H9 (cell line): ENCODE data around the gene GATA3. TPM values are rescaled to one million over a fixed set of nuclear protein-coding genes. Genes with fewer than 3 reads are reported as not detected.

Experiments
- DNase-seq: peaks from one replicate; pipeline ENCODE4 v3.0.0-alpha.2; 2017
- H2AFZ ChIP-seq: one replicate; pipeline ENCODE4 v1.6.1; 2013; ENCODE audit warnings: mild to moderate bottlenecking, low read length, control low read depth, moderate library complexity
- H2AK5ac ChIP-seq: 2 replicates; pipeline ENCODE4 v1.6.1; 2013; ENCODE audit warnings: low read length, control low read depth, mixed read lengths; ENCODE audit not compliant: insufficient read length
- H2BK120ac ChIP-seq: one replicate; pipeline ENCODE4 v1.6.1; 2013; ENCODE audit warnings: low read depth, mild to moderate bottlenecking, low read length, control low read depth, inconsistent platforms; ENCODE audit not compliant: poor library complexity, severe bottlenecking
- H2BK12ac ChIP-seq: 2 replicates; pipeline ENCODE4 v1.6.1; 2013; ENCODE audit warnings: low read length, control low read depth, mixed read lengths, low read depth; ENCODE audit not compliant: insufficient read length
- H2BK15ac ChIP-seq: 2 replicates; pipeline ENCODE4 v1.6.1; 2013; ENCODE audit warnings: low read depth, low read length, control low read depth
- H2BK20ac ChIP-seq: one replicate; pipeline ENCODE4 v1.6.1; 2013; ENCODE audit warnings: low read depth, mild to moderate bottlenecking, low read length, control low read depth, inconsistent platforms; ENCODE audit not compliant: poor library complexity, severe bottlenecking
- H2BK5ac ChIP-seq: 2 replicates; pipeline ENCODE4 v1.6.1; 2013; ENCODE audit warnings: low read length, control low read depth, mixed read lengths; ENCODE audit not compliant: insufficient read length
- H3K14ac ChIP-seq: 2 replicates; pipeline ENCODE4 v1.6.1; 2013; ENCODE audit warnings: low read length, control low read depth; ENCODE audit not compliant: insufficient read depth
- H3K18ac ChIP-seq: 2 replicates; pipeline ENCODE4 v1.6.1; 2013; ENCODE audit warnings: low read depth, mild to moderate bottlenecking, mixed read lengths, low read length, control low read depth; ENCODE audit not compliant: insufficient read length
- H3K23ac ChIP-seq: 2 replicates; pipeline ENCODE4 v1.6.1; 2013; ENCODE audit warnings: low read length, control low read depth, mixed read lengths, low read depth; ENCODE audit not compliant: insufficient read length
- H3K23me2 ChIP-seq: 2 replicates; pipeline ENCODE4 v1.6.1; 2013; ENCODE audit warnings: low read depth, mild to moderate bottlenecking, mixed read lengths, low read length, control low read depth; ENCODE audit not compliant: insufficient read length, poor library complexity, severe bottlenecking
- H3K27ac ChIP-seq: 2 replicates; pipeline ENCODE4 v1.5.1; 2013; ENCODE audit warnings: low read length, control low read depth, mixed read lengths, low read depth; ENCODE audit not compliant: insufficient read length
- H3K27me3 ChIP-seq: 2 replicates; pipeline ENCODE4 v1.6.1; 2013; ENCODE audit warnings: low read length, control low read depth, inconsistent platforms; ENCODE audit not compliant: insufficient read depth
- H3K4ac ChIP-seq: 2 replicates; pipeline ENCODE4 v1.6.1; 2013; ENCODE audit warnings: low read depth, mild to moderate bottlenecking, control low read depth, inconsistent platforms, low read length, moderate library complexity
- H3K4me1 ChIP-seq: 2 replicates; pipeline ENCODE4 v1.6.1; 2013; ENCODE audit warnings: low read length, control low read depth, inconsistent platforms; ENCODE audit not compliant: insufficient read depth
- H3K4me2 ChIP-seq: 2 replicates; pipeline ENCODE4 v1.6.1; 2013; ENCODE audit warnings: low read length, control low read depth, mixed read lengths; ENCODE audit not compliant: insufficient read length, insufficient read depth
- H3K56ac ChIP-seq: 2 replicates; pipeline ENCODE4 v1.6.1; 2013; ENCODE audit warnings: low read depth, mild to moderate bottlenecking, mixed read lengths, low read length, control low read depth; ENCODE audit not compliant: insufficient read length
- H3K79me1 ChIP-seq: 2 replicates; pipeline ENCODE4 v1.6.1; 2013; ENCODE audit warnings: low read depth, mild to moderate bottlenecking, moderate library complexity, low read length, control low read depth, inconsistent platforms; ENCODE audit not compliant: insufficient read depth, poor library complexity, severe bottlenecking
- H3K79me2 ChIP-seq: 2 replicates; pipeline ENCODE4 v1.6.1; 2013; ENCODE audit warnings: low read length, control low read depth, inconsistent platforms; ENCODE audit not compliant: insufficient read depth
- H3K9ac ChIP-seq: 2 replicates; pipeline ENCODE4 v1.6.1; 2013; ENCODE audit warnings: low read length, control low read depth, mixed read lengths; ENCODE audit not compliant: insufficient read length; ENCODE audit errors: extremely low read depth
- H3K9me3 ChIP-seq: one replicate; pipeline ENCODE4 v1.6.1; 2013; ENCODE audit warnings: low read depth, low read length, inconsistent platforms; ENCODE audit not compliant: control insufficient read depth
- H3T11ph ChIP-seq: one replicate; pipeline ENCODE4 v1.6.1; 2013; ENCODE audit warnings: mild to moderate bottlenecking, low read length, control low read depth, inconsistent platforms
- H4K20me1 ChIP-seq: one replicate; pipeline ENCODE4 v1.6.1; 2013; ENCODE audit not compliant: control insufficient read depth, insufficient read length, insufficient read depth
- H4K5ac ChIP-seq: 2 replicates; pipeline ENCODE4 v1.6.1; 2013; ENCODE audit warnings: low read depth, mild to moderate bottlenecking, mixed read lengths, low read length, control low read depth; ENCODE audit not compliant: insufficient read length
- H4K8ac ChIP-seq: replicated peaks from 2 replicates; pipeline ENCODE4 v1.6.1; 2013; ENCODE audit warnings: low read length, control low read depth, mixed read lengths, low read depth; ENCODE audit not compliant: insufficient read length
- H4K91ac ChIP-seq: 2 replicates; pipeline ENCODE4 v1.6.1; 2013; ENCODE audit warnings: low read depth, mild to moderate bottlenecking, moderate library complexity, mixed read lengths, low read length, control low read depth; ENCODE audit not compliant: insufficient read length
- H3K27ac Mint-ChIP-seq, 3 experiments: 2 replicates in 2 of 3; 3 replicates in 1 of 3; pipeline ENCODE4 v1.8.0; 2020 to 2021; ENCODE audit warnings: mixed read lengths in 3 of 3, mild to moderate bottlenecking in 1 of 3, moderate library complexity in 1 of 3
- H3K27me3 Mint-ChIP-seq: 2 replicates; pipeline ENCODE4 v1.8.0; 2021; ENCODE audit warnings: low read depth, mild to moderate bottlenecking, moderate library complexity, mixed read lengths
- H3K36me3 Mint-ChIP-seq, 3 experiments: 2 replicates in 2 of 3; 3 replicates in 1 of 3; pipeline ENCODE4 v1.8.0; 2020 to 2021; ENCODE audit warnings: low read depth in 3 of 3, mixed read lengths in 3 of 3; ENCODE audit not compliant: insufficient read depth in 1 of 3
- H3K4me1 Mint-ChIP-seq, 2 experiments: 2 replicates each; pipeline ENCODE4 v1.8.0; 2020; ENCODE audit warnings: mixed read lengths in 2 of 2
- H3K4me3 Mint-ChIP-seq, 2 experiments: 2 replicates in 1 of 2; 3 replicates in 1 of 2; pipeline ENCODE4 v1.8.0; 2020 to 2021; ENCODE audit warnings: mild to moderate bottlenecking in 2 of 2, mixed read lengths in 2 of 2, moderate library complexity in 1 of 2
- H3K9me3 Mint-ChIP-seq, 2 experiments: 2 replicates in 1 of 2; 3 replicates in 1 of 2; pipeline ENCODE4 v1.8.0; 2020; ENCODE audit warnings: mild to moderate bottlenecking in 2 of 2, mixed read lengths in 2 of 2, moderate library complexity in 1 of 2
- CTCF ChIP-seq: fragments of 200-600 bp; sonication (generic); conservative IDR thresholded peaks from 3 replicates; pipeline ENCODE4 v1.8.0; 2021; ENCODE audit warnings: antibody characterized with exemption, mild to moderate bottlenecking
- WGBS: extraction: QIAGEN DNeasy Blood & Tissue Kit; methylation state at CpG from one replicate; pipeline ENCODE4 v1.1.7; 2013; ENCODE audit warnings: missing lambda C conversion rate, low lambda C conversion rate, mixed read lengths; ENCODE audit not compliant: insufficient read length; ENCODE audit errors: extremely low coverage; 5-methylcytosine and 5-hydroxymethylcytosine counted together
- total RNA-seq: library from RNA; stranded (reverse); gene quantifications from 2 replicates; pipeline ENCODE4 v1.2.1, GENCODE V29; 2021

GATA3 gene
- total RNA-seq, 1 experiment from 2014 or later, result 0.31 TPM

- Histone ChIP-seq H2BK120ac (no peak overlapping the region), H2BK5ac (no peak overlapping the region), H2BK20ac (no peak overlapping the region), H3K9me3 (no peaks in the 10 kb centered on the region), H3K79me2 (no peaks in the 10 kb centered on the region), H3K14ac (no peak overlapping the region), H3K27ac (no peak overlapping the region), H3K56ac (no peak overlapping the region), H4K20me1 (no peaks in the 10 kb centered on the region), H3K4me2 (no peak overlapping the region), H3K4me1 (no peaks in the 10 kb centered on the region; the same call in 1 of the 2 replicates), H4K91ac (no peak overlapping the region), H4K8ac (no peak overlapping the region), H2AFZ (no peak overlapping the region), H2BK12ac (no peak overlapping the region), H3K79me1 (no peaks in the 10 kb centered on the region), H4K5ac (no peak overlapping the region), H3K23me2 (no peaks in the 10 kb centered on the region), H3K27me3 (no peaks in the 10 kb centered on the region), H3K4ac (no peak overlapping the region), H2AK5ac (no peak overlapping the region), H3T11ph (no peak overlapping the region), H2BK15ac (no peak overlapping the region), H3K18ac (no peak overlapping the region), H3K23ac (no peak overlapping the region), H3K9ac (no peak overlapping the region)
- Mint-ChIP-seq H3K9me3 (no peaks in the 10 kb centered on the region), H3K27ac (no peak overlapping the region), H3K27me3 (peaks cover 7% of the 10 kb centered on the region), H3K4me3 (no peak overlapping the region), H3K36me3 (no peaks in the 10 kb centered on the region), H3K4me1 (peaks cover 4 to 6% of the 10 kb centered on the region in 2 experiments; a peak in 1 of 4 replicates)
- WGBS, result no CpG with 5 or more reads among the region's 2 CpGs
- DNase-seq, result no peak
- no peak for TF ChIP-seq CTCF
Measured at GRCh38 chr10:8124436-8124835, 69.9 kb downstream of the GATA3 start.

Other genes starting within 250 kb of the GATA3 start
- gene TAF3, start 236.2 kb upstream of the GATA3 start, total RNA-seq, result 10.1 and 10.2 TPM in 2 replicates